Measurements from ENCODE around the gene RALA. TPM values are rescaled to one million over a fixed set of nuclear protein-coding genes. Genes with fewer than 3 reads are reported as not detected.

The RALA gene
- total RNA-seq, 1 donor from 2014 or later, result 20.7 TPM

GRCh38 chr7:39609113-39609934 is 14.0 kb upstream of the RALA start:
- DNase-seq (ENCODE audit: low spot score), result no peak
- intact Hi-C loops (cut with DNase I), result no loop called here

- intact Hi-C loops (cut with DNase I), result no loop called here
- DNase-seq (ENCODE audit: low spot score), result no peak
These were observed 13.5 kb upstream of the RALA start for GRCh38 chr7:39609935-39610263.

- intact Hi-C loops (cut with DNase I), result no loop called here
These were observed 9.8 kb upstream of the RALA start for GRCh38 chr7:39613577-39613976.

GRCh38 chr7:39614299-39614698 is 9.1 kb upstream of the RALA start:
- intact Hi-C loops (cut with DNase I), result no loop called here
- no peak for DNase-seq (ENCODE audit: low spot score)

More at GRCh38 chr7:39613577-39613976, 9.8 kb upstream of the RALA start:
- DNase-seq (ENCODE audit: low spot score), result no peak

- intact Hi-C loops (cut with DNase I), result no loop called here
These were observed 7.9 kb upstream of the RALA start for GRCh38 chr7:39615350-39615975.

GRCh38 chr7:39616138-39616537 is 7.2 kb upstream of the RALA start:
- intact Hi-C loops (cut with DNase I), result no loop called here
- DNase-seq (ENCODE audit: low spot score), result no peak

More at GRCh38 chr7:39615350-39615975, 7.9 kb upstream of the RALA start:
- DNase-seq (ENCODE audit: low spot score), result no peak

- no peak for DNase-seq (ENCODE audit: low spot score)
- intact Hi-C loops (cut with DNase I), result no loop called here
These were observed 6.4 kb upstream of the RALA start for GRCh38 chr7:39617005-39617404.

- no peak for DNase-seq (ENCODE audit: low spot score)
- intact Hi-C loops (cut with DNase I), result no loop called here
These were observed 4.5 kb upstream of the RALA start for GRCh38 chr7:39618868-39619267.

- no peak for DNase-seq (ENCODE audit: low spot score)
- intact Hi-C loops (cut with DNase I), result no loop called here
These were observed 2.9 kb upstream of the RALA start for GRCh38 chr7:39620486-39620885.

- intact Hi-C loops (cut with DNase I), result no loop called here
- DNase-seq (ENCODE audit: low spot score), result no peak
These were observed 2.1 kb upstream of the RALA start for GRCh38 chr7:39621261-39621660.

GRCh38 chr7:39621784-39622411 is 1.5 kb upstream of the RALA start:
- no peak for DNase-seq (ENCODE audit: low spot score)
- intact Hi-C loops (cut with DNase I), result no loop called here

- intact Hi-C loops (cut with DNase I), result no loop called here
- DNase-seq (ENCODE audit: low spot score), result no peak
These were observed 763 bp upstream of the RALA start for GRCh38 chr7:39622609-39623008.

- intact Hi-C loops (cut with DNase I), result no loop called here
- no peak for DNase-seq (ENCODE audit: low spot score)
These were observed 515 bp downstream of the RALA start for GRCh38 chr7:39623732-39624441.

GRCh38 chr7:39624442-39624807 is 1.1 kb downstream of the RALA start:
- no peak for DNase-seq (ENCODE audit: low spot score)

GRCh38 chr7:39624935-39625694 is 1.7 kb downstream of the RALA start:
- intact Hi-C loops (cut with DNase I), result loop anchor here (5.0 kb wide), 1 partner anchor 107 kb away; no protein-coding TSS in a partner anchor
- DNase-seq (ENCODE audit: low spot score), result no peak

More at GRCh38 chr7:39624442-39624807, 1.1 kb downstream of the RALA start:
- intact Hi-C loops (cut with DNase I), result no loop called here

- intact Hi-C loops (cut with DNase I), result no loop called here
These were observed 8.4 kb downstream of the RALA start for GRCh38 chr7:39631736-39632308.

GRCh38 chr7:39633563-39634477 is 10.4 kb downstream of the RALA start:
- intact Hi-C loops (cut with DNase I), result no loop called here
- no peak for DNase-seq (ENCODE audit: low spot score)

More at GRCh38 chr7:39631736-39632308, 8.4 kb downstream of the RALA start:
- no peak for DNase-seq (ENCODE audit: low spot score)

- DNase-seq (ENCODE audit: low spot score), result no peak
- intact Hi-C loops (cut with DNase I), result no loop called here
These were observed 11.1 kb downstream of the RALA start for GRCh38 chr7:39634478-39634805.

All from cardiac septum (tissue), 1 donor.